Astrocyte of the cerebellum (primary cell): ENCODE data around the gene ARHGAP8.
"Not testable (repeated sequence)": the region's sequence is repeated elsewhere in the genome, so short reads cannot be mapped to it uniquely, and the experiment has no call there.

Source experiments
- DNase-seq: peaks from one replicate; pipeline ENCODE4 v3.0.0-alpha.2; 2011; ENCODE audit warnings: low read depth
- H3K4me3 ChIP-seq: 2 replicates; pipeline ENCODE4 v1.5.1; 2011; ENCODE audit warnings: mild to moderate bottlenecking, low read depth, low read length, moderate library complexity
- in situ Hi-C: cut with HindIII; loops from 2 replicates; pipeline ENCODE4 v1.10.0; 2017; ENCODE audit warnings: low sequenced_read_pairs
- TF ChIP-seq, protein P1 (sequence below): IDR thresholded peaks from 2 replicates; pipeline ENCODE4 v1.5.1; 2012; ENCODE audit warnings: low read length, low read depth, moderate library complexity, mild to moderate bottlenecking; ENCODE audit errors: missing control alignments

ARHGAP8 gene

DNA sequence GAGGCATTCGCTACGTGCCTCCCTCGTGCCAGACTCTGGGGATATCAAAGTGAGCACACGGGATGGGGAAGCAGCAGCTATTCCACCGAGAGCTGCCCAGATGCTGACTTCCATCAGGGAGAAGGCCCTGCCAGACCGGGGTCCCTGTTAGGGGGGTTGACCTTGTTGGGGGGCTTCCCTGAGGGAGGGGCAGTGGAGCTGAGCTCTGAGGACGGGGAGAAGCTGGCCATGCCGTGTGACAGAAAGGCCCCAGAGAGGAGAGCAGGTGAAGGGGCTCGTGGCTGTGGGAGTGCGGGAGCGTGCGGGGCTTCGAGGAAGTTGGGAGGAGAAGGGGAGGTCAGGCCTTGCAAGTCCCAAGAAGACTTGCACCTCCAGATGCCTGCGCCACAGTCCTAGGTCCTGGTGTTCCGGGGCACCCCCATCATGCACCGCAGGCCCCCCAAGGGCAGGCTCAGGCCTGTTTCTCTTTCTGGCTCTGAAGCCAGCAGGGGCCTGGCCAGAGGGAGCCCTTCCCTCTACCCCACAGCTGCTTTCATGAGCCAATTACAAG lies 94.4 kb downstream of the ARHGAP8 start:
- no peak for DNase-seq
- TF ChIP-seq, protein P1, sequence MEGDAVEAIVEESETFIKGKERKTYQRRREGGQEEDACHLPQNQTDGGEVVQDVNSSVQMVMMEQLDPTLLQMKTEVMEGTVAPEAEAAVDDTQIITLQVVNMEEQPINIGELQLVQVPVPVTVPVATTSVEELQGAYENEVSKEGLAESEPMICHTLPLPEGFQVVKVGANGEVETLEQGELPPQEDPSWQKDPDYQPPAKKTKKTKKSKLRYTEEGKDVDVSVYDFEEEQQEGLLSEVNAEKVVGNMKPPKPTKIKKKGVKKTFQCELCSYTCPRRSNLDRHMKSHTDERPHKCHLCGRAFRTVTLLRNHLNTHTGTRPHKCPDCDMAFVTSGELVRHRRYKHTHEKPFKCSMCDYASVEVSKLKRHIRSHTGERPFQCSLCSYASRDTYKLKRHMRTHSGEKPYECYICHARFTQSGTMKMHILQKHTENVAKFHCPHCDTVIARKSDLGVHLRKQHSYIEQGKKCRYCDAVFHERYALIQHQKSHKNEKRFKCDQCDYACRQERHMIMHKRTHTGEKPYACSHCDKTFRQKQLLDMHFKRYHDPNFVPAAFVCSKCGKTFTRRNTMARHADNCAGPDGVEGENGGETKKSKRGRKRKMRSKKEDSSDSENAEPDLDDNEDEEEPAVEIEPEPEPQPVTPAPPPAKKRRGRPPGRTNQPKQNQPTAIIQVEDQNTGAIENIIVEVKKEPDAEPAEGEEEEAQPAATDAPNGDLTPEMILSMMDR, result no peak
- no peak overlapping the region for H3K4me3 ChIP-seq
- in situ Hi-C loops, result no loop called here

DNA sequence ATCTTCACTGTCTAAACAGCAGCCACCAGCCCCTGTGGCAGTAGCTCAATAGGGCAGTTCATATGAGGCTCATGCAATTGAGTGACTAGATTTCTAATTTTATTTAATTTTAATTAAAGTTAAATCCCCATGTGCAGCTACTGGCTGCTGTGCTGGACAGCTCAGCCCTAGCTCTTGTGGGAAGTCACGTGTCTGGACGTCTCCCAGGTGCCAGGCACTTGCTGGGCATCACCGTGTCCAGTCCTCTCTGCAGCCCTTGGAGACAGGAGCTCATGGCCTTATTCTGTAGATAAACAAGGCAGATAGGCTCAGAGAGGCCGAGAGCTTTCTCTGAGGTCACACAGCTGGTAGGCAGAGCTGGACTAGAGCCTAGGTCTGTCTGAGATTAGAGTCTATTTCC lies 95.0 kb downstream of the ARHGAP8 start:
- no peak overlapping the region for H3K4me3 ChIP-seq
- no peak for DNase-seq
- TF ChIP-seq, protein P1, result no peak
- in situ Hi-C loops, result no loop called here

DNA sequence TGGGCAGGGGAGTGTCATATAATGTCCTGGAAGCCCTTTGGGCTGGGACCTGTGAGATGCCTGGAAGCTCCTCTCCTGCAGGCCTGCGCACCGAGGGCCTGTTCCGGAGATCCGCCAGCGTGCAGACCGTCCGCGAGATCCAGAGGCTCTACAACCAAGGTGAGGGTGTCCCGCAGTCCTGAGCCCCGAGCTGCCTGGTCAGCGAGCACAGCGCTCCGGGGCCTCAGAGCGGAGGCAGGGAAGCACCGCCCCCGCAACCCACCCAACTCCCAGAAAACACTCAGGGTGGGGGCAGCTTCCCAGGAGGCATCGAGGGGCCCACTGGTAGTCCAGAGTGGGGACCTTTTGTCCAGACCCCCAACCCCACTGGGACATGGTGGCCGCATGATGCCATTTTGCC lies 95.5 kb downstream of the ARHGAP8 start:
- TF ChIP-seq, protein P1, result no peak
- in situ Hi-C loops, result no loop called here
- H3K4me3 ChIP-seq, result no peak overlapping the region
- no peak for DNase-seq

DNA sequence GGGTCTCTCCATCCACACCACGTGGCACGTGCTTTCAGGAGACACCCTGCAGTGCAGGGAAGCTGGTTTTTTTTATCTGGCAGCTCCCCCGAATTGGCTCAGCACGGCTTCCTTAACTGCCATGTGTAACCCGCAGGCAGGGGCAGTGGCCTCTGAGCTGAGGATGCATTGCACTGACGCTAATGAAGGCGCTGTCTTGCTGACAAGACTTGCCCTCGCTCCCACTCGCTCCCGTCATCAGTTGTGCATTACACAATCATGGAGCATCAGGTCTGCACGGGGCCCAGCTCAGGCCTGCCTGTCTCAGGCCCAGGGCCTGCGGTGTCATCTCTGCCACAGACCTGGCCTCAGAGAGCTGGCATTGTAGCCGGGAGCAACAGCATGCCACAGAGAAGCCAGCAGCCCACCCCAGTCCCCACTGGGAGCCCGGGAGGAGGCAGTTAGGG lies 95.9 kb downstream of the ARHGAP8 start:
- in situ Hi-C loops, result no loop called here
- no peak for DNase-seq
- TF ChIP-seq, protein P1, result no peak
- H3K4me3 ChIP-seq, result no peak overlapping the region

DNA sequence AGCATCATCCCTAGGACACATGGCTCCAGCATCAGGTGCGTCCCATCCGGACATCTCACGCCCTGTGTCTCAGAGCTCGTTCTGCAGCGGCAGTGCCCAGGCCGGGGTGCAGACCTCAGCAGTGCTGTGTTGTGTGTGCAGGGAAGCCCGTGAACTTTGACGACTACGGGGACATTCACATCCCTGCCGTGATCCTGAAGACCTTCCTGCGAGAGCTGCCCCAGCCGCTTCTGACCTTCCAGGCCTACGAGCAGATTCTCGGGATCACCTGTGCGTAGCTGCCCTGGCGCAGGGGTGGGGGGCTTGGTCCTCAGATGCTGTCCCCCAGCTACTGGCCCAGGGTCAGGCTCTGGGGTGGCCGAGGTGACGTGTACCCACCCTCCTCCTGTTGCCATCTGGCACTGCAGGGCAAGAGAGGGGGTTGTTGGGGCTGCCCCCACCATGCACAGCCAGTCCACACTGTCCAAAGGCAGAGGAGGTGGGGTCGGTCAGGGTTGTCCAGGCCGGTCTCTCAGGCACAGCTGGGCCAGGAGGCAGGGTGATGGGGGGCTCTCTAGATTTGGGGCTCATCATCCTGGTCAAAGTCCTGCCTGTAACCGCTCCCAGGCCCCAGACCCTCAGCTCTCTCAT lies 96.5 kb downstream of the ARHGAP8 start:
- TF ChIP-seq, protein P1, result no peak
- no peak overlapping the region for H3K4me3 ChIP-seq
- in situ Hi-C loops, result no loop called here
- DNase-seq, result no peak

DNA sequence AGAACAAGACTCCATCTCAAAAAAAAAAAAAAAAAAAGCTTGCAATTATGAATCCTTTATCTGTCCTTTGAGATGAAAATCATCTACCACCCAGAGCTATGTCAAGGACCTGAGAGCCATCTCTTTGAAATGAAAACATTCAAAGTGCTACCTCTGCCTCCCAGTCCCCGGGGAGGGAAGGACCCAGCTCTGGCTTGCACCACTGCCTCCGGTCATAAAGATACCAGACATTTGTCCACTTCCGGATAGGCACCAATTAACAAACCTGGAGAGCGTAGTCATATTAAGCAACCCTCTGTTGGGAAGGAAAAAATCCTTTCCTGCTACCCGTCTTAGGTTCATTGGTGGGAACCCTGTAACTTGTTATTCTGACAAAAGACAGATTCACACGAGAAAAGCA lies 98.6 kb downstream of the ARHGAP8 start:
- no peak for DNase-seq
- in situ Hi-C loops, result no loop called here
- TF ChIP-seq, protein P1, result no peak
- H3K4me3 ChIP-seq, result no peak overlapping the region

DNA sequence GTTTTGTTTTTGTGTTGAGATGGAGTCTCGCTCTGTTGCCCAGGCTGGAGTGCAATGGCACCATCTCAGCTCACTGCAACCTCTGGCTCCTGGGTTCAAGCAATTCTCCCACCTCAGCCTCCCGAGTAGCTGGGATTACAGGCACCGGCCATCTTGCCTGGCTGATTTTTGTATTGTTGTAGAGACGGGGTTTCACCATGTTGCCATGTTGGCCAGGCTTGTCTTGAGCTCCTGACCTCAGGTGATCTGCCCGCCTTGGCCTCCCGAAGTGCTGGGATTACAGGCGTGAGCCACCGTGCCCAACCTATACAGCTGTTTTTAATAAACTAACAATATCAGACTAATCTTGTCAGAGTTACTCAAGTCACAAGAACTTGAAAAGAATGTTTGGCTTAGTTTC lies 102.3 kb downstream of the ARHGAP8 start:
- DNase-seq, in situ Hi-C loops: not testable (repeated sequence)

More for the DNA sequence above, 102.3 kb downstream of the ARHGAP8 start:
- H3K4me3 ChIP-seq, result not testable (repeated sequence)
